Thoracic aorta (tissue), 2 donors: Measurements from ENCODE around the gene PJA1. TPM values are rescaled to one million over a fixed set of nuclear protein-coding genes. Genes with fewer than 3 reads are reported as not detected.

Source experiments
- ATAC-seq: fragments of 150-250 bp; one replicate; pipeline ENCODE4 v1.8.0; 2017; ENCODE audit warnings: low read depth; ENCODE audit not compliant: insufficient number of reproducible peaks, low FRiP score
- DNase-seq: peaks from one replicate; pipeline ENCODE4 v3.0.0-alpha.2; 2020; ENCODE audit warnings: low spot score
- H3K27ac ChIP-seq, 2 donors: fragments of 200-600 bp; sonication (generic); 1 replicate in 1 of 2; 2 replicates in 1 of 2; pipeline ENCODE4 v1.5.1; 2016; ENCODE audit warnings: mild to moderate bottlenecking in 2 of 2, moderate library complexity in 2 of 2
- H3K27me3 ChIP-seq: fragments of 200-600 bp; sonication (generic); replicated peaks from 2 replicates; pipeline ENCODE4 v1.6.0; 2016; ENCODE audit warnings: mild to moderate bottlenecking; ENCODE audit not compliant: insufficient read depth
- H3K36me3 ChIP-seq: fragments of 200-600 bp; sonication (generic); one replicate; pipeline ENCODE4 v1.5.1; 2016
- H3K4me1 ChIP-seq, 2 donors: fragments of 200-600 bp; sonication (generic); 1 replicate in 1 of 2; 2 replicates in 1 of 2; pipeline versions ENCODE4 v1.5.1 to v1.6.0; 2016; ENCODE audit warnings: low read depth in 2 of 2, mild to moderate bottlenecking in 1 of 2; ENCODE audit not compliant: control insufficient read depth in 1 of 2
- H3K4me3 ChIP-seq: fragments of 200-600 bp; sonication (generic); 2 replicates; pipeline ENCODE4 v1.5.1; 2016; ENCODE audit warnings: mild to moderate bottlenecking
- H3K9me3 ChIP-seq: fragments of 200-600 bp; sonication (generic); 2 replicates; pipeline ENCODE4 v1.5.1; 2016
- total RNA-seq, 2 donors: library from RNA; depleted of rRNA; stranded (reverse); fragments of >200 nt; gene quantifications; one replicate each; pipeline versions ENCODE4 v1.1.0 to v1.2.3, GENCODE V29; 2016
- TF ChIP-seq, protein P1 (sequence below): fragments of 200-600 bp; sonication (generic); IDR thresholded peaks from one replicate; pipeline ENCODE4 v1.5.1; 2019; ENCODE audit warnings: antibody characterized with exemption

PJA1 gene
- total RNA-seq, 2 donors from 2014 or later: 16.2 to 19.0 TPM

DNA sequence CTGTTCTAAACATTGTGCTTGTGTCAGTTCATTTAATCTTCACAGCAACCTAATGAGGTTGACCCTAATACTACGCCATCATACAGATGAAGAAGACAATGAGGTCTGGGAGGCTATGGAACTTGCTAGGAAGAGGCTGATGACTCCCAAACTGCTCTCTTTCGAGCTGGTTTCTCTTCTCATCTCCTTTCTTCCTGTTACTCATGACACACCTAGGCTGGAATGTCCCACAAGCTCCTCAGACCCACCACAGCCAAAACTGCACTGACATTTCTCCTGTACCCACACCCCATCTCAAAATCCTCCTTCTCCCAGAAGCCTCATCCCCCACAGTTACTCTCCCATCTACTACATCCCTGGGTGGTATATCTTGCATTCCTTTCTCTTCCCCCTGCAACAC lies 27.4 kb upstream of the PJA1 start:
- TF ChIP-seq, protein P1, sequence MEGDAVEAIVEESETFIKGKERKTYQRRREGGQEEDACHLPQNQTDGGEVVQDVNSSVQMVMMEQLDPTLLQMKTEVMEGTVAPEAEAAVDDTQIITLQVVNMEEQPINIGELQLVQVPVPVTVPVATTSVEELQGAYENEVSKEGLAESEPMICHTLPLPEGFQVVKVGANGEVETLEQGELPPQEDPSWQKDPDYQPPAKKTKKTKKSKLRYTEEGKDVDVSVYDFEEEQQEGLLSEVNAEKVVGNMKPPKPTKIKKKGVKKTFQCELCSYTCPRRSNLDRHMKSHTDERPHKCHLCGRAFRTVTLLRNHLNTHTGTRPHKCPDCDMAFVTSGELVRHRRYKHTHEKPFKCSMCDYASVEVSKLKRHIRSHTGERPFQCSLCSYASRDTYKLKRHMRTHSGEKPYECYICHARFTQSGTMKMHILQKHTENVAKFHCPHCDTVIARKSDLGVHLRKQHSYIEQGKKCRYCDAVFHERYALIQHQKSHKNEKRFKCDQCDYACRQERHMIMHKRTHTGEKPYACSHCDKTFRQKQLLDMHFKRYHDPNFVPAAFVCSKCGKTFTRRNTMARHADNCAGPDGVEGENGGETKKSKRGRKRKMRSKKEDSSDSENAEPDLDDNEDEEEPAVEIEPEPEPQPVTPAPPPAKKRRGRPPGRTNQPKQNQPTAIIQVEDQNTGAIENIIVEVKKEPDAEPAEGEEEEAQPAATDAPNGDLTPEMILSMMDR: no peak
- Histone ChIP-seq H3K4me3 (no peak overlapping the region), H3K9me3 (no peaks in the 10 kb centered on the region), H3K27ac (no peak overlapping the region), H3K4me1 (no peaks in the 10 kb centered on the region), H3K27me3 (no peaks in the 10 kb centered on the region), H3K36me3 (no peaks in the 10 kb centered on the region)
- ATAC-seq (no peak), DNase-seq (no peak)

DNA sequence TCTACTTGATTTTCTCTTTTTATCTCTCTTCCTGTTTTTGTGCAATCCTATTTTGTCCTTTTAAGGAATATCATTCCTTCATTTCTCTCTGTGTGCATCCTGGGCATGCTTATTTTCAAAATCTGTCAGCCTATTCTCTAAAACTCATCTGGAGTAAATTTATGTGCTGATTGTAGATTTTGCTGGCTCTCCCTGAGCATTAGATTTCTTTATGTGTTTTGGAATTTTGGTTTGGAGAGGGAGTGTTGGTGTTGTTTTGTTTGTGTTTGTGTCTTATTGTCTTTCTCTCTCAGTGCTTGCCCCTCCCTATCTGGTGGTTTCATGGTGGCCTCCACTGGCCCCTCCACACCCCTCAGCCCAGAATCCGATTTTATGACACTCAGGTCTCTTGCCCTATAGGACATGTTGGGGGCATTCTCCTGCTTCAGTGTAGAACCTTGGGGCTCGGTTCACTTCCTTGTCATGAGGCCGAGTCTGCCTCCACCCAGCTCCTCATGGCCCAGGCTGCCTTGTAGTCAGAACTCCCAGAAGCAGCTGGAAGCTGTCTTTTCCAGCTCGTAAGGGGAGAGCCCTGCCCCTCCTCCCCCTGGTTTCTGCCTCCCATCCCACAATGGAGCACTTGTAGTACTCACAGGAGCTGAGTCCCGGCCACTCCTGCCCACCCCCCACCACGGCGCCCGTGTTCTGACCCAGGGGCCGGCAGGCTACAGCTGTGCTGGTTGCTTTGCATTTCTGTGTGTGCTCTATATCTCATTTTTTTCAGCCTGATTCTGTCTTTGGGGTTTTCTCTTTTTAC lies 24.5 kb upstream of the PJA1 start:
- H3K27ac ChIP-seq: no peak overlapping the region
- no peaks in the 10 kb centered on the region for H3K27me3 ChIP-seq
- ATAC-seq (no peak), DNase-seq (no peak)
- no peak overlapping the region for H3K4me3 ChIP-seq
- H3K9me3 ChIP-seq: no peaks in the 10 kb centered on the region
- H3K4me1 ChIP-seq: no peaks in the 10 kb centered on the region
- H3K36me3 ChIP-seq: no peaks in the 10 kb centered on the region
- TF ChIP-seq, protein P1: no peak

DNA sequence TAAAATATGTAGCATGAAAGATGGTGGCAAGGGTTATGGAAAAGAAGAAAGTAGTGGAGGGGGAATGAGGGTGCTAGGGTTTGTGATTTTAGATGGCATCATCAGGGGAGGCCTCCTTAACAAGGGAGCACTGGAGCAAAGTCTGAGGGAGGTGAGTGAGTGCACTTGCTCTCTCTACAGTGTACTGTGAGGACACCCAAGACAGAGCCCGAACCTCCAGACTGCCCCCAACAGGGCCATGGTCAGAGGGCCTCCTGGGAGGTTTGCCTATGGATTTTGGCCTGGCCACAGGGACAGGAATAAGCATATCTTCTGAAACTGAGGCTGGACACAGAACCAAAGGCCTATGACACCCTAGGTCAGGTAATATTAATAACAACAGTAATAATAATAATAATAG lies 21.4 kb upstream of the PJA1 start:
- DNase-seq (no peak), ATAC-seq (no peak)
- no peaks in the 10 kb centered on the region for H3K36me3 ChIP-seq
- H3K4me3 ChIP-seq: no peak overlapping the region
- TF ChIP-seq, protein P1: no peak
- H3K4me1 ChIP-seq: no peaks in the 10 kb centered on the region
- H3K27me3 ChIP-seq: no peaks in the 10 kb centered on the region
- H3K27ac ChIP-seq: no peak overlapping the region
- no peaks in the 10 kb centered on the region for H3K9me3 ChIP-seq

DNA sequence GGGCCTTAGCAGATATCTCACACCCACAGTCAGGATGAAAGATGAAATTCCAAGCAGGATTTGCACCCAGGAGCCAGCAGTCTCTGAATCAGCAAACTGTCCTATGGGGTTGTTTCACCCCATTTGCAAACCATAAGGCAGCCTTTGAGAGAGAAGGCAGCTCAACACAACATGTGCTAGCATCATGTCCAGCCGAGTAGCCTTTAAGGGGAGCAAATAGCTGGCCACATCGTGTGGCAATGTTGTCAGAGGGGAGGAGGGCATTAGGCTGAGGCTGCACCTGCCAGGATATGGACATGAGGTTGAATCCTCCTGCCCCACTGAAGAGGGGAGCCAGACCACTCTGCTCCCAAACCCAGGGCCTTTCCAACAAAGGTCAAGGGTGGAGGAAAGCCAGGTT lies 20.6 kb upstream of the PJA1 start:
- no peak for DNase-seq
- Histone ChIP-seq H3K36me3 (no peaks in the 10 kb centered on the region), H3K27me3 (no peaks in the 10 kb centered on the region), H3K4me3 (no peak overlapping the region), H3K27ac (no peak overlapping the region), H3K4me1 (no peaks in the 10 kb centered on the region), H3K9me3 (no peaks in the 10 kb centered on the region)
- ATAC-seq: no peak
- TF ChIP-seq, protein P1: no peak

DNA sequence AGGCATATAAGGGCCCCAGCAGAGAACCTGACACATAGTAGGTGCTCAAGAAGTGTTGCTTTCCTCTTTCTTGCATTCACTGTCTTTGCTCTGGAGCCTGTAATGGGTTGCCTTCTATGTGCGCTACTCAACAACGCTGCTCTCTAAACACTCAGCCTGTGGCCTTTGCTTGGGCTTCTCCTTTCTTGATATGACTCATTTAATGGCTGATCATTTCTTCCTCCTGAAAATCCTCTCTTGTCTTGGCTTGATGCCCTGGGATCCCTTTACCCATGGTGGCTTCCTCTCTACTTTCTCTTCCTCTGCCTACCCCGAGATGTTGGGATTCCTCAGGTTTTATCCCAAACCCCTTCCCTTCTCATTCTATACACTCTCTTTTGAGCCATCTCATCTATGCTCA lies 19.9 kb upstream of the PJA1 start:
- Histone ChIP-seq H3K4me3 (no peak overlapping the region), H3K27me3 (no peaks in the 10 kb centered on the region), H3K27ac (no peak overlapping the region), H3K4me1 (no peaks in the 10 kb centered on the region), H3K36me3 (no peaks in the 10 kb centered on the region), H3K9me3 (no peaks in the 10 kb centered on the region)
- TF ChIP-seq, protein P1: no peak
- no peak for DNase-seq
- ATAC-seq: no peak
